IMR-90 (cell line): Measurements from ENCODE around the gene SGK1. TPM values are rescaled to one million over a fixed set of nuclear protein-coding genes. Genes with fewer than 3 reads are reported as not detected.
A peak's percentile ranks its signal among the peaks of the same experiment; 100 is the strongest.
"Not testable (repeated sequence)": the region's sequence is repeated elsewhere in the genome, so short reads cannot be mapped to it uniquely, and the experiment has no call there.

Experiments
- ATAC-seq: fragments of 200-7000 bp; cut with Tn5 transposase; 2 replicates; pipeline ENCODE4 v1.9.1; 2020; ENCODE audit warnings: low read depth, mild to moderate bottlenecking, moderate library complexity
- BruUV-seq: library from RNA; stranded (reverse); fragments of 400-500 nt; replicated peaks from 2 replicates; lab custom pipeline; 2021; lab: Mats Ljungman, UMichigan
- CTCF ChIA-PET: fragments of 300-600 bp; formaldehyde crosslinking; extraction: SDS; loops from one replicate; lab custom pipeline; 2021; ENCODE audit warnings: antibody characterized with exemption; lab: Yijun Ruan, JAX
- POLR2A ChIA-PET: fragments of 300-600 bp; sonication (Branson Sonifier 250); formaldehyde crosslinking; loops from one replicate; lab custom pipeline; 2022; ENCODE audit warnings: antibody characterized with exemption; ENCODE audit not compliant: unreplicated experiment; lab: Charles Lee
- DNase-seq: peaks from one replicate; pipeline ENCODE4 v3.0.0; 2013
- H2AFZ ChIP-seq: replicated peaks from 2 replicates; pipeline ENCODE3; 2013; ENCODE audit warnings: low read length, mild to moderate bottlenecking; ENCODE audit not compliant: poor library complexity
- H2AK5ac ChIP-seq: 2 replicates; pipeline ENCODE4 v1.6.1; 2013; ENCODE audit warnings: low read depth, low read length, inconsistent platforms
- H2AK9ac ChIP-seq: replicated peaks from 2 replicates; pipeline ENCODE3; 2013; ENCODE audit warnings: mild to moderate bottlenecking, low read depth, low read length, moderate library complexity; ENCODE audit not compliant: poor library complexity
- H2BK120ac ChIP-seq: 2 replicates; pipeline ENCODE4 v1.6.1; 2013; ENCODE audit warnings: low read depth, low read length, inconsistent platforms
- H2BK15ac ChIP-seq: 3 replicates; pipeline ENCODE4 v1.6.1; 2013; ENCODE audit warnings: low read depth, low read length, inconsistent platforms
- H2BK20ac ChIP-seq: 2 replicates; pipeline ENCODE4 v1.6.1; 2013; ENCODE audit warnings: low read depth, mild to moderate bottlenecking, inconsistent platforms, low read length, moderate library complexity
- H2BK5ac ChIP-seq: 2 replicates; pipeline ENCODE4 v1.6.1; 2013; ENCODE audit warnings: mild to moderate bottlenecking, low read depth, low read length, inconsistent platforms; ENCODE audit not compliant: poor library complexity, severe bottlenecking
- H3K14ac ChIP-seq: replicated peaks from 2 replicates; pipeline ENCODE4 v1.6.1; 2013; ENCODE audit warnings: low read depth, low read length, inconsistent platforms
- H3K18ac ChIP-seq: 2 replicates; pipeline ENCODE4 v1.6.1; 2013; ENCODE audit warnings: low read depth, low read length, control low read depth
- H3K23ac ChIP-seq: 2 replicates; pipeline ENCODE4 v1.6.1; 2013; ENCODE audit warnings: low read depth, low read length, inconsistent platforms
- H3K27ac ChIP-seq: 2 replicates; pipeline ENCODE4 v1.5.1; 2013; ENCODE audit warnings: mild to moderate bottlenecking, control low read depth, low read length; ENCODE audit not compliant: insufficient read depth
- H3K27me3 ChIP-seq: 2 replicates; pipeline ENCODE4 v1.6.1; 2013; ENCODE audit warnings: low read length; ENCODE audit not compliant: control insufficient read depth, insufficient read depth
- H3K36me3 ChIP-seq: 2 replicates; pipeline ENCODE4 v1.6.1; 2013; ENCODE audit warnings: low read length, mixed read lengths; ENCODE audit not compliant: control insufficient read depth, insufficient read depth
- H3K4ac ChIP-seq: 2 replicates; pipeline ENCODE4 v1.6.1; 2013; ENCODE audit warnings: low read depth, low read length, inconsistent platforms
- H3K4me1 ChIP-seq: 2 replicates; pipeline ENCODE4 v1.6.1; 2013; ENCODE audit warnings: low read length, mixed read lengths; ENCODE audit not compliant: control insufficient read depth, insufficient read depth
- H3K4me2 ChIP-seq: 2 replicates; pipeline ENCODE4 v1.6.1; 2013; ENCODE audit warnings: low read depth, mild to moderate bottlenecking, control low read depth, low read length, moderate library complexity
- H3K4me3 ChIP-seq: 2 replicates; pipeline ENCODE4 v1.5.1; 2013; ENCODE audit warnings: low read depth, mild to moderate bottlenecking, control low read depth, low read length, moderate library complexity; ENCODE audit not compliant: insufficient read depth
- H3K56ac ChIP-seq: 2 replicates; pipeline ENCODE4 v1.6.1; 2013; ENCODE audit warnings: low read length, inconsistent platforms; ENCODE audit not compliant: insufficient read depth; ENCODE audit errors: extremely low read depth
- H3K79me1 ChIP-seq, 2 experiments: 2 replicates each; pipeline ENCODE4 v1.6.1; 2013; ENCODE audit warnings: low read length in 2 of 2, inconsistent platforms in 1 of 2, low read depth in 1 of 2
- H3K9ac ChIP-seq: 2 replicates; pipeline ENCODE4 v1.6.1; 2013; ENCODE audit warnings: low read depth, low read length, control low read depth
- H3K9me1 ChIP-seq: 2 replicates; pipeline ENCODE4 v1.6.1; 2013; ENCODE audit warnings: low read length, inconsistent platforms; ENCODE audit not compliant: insufficient read depth
- H3K9me3 ChIP-seq: 2 replicates; pipeline ENCODE4 v1.6.1; 2013; ENCODE audit warnings: low read length; ENCODE audit not compliant: control insufficient read depth, insufficient read depth
- H4K20me1 ChIP-seq: 2 replicates; pipeline ENCODE4 v1.6.1; 2013; ENCODE audit warnings: low read length, inconsistent platforms; ENCODE audit not compliant: insufficient read depth
- H4K5ac ChIP-seq: 2 replicates; pipeline ENCODE4 v1.6.1; 2013; ENCODE audit warnings: mild to moderate bottlenecking, low read depth, low read length, control low read depth
- H4K8ac ChIP-seq, 2 experiments: 2 replicates each; pipeline ENCODE4 v1.6.1; 2013; ENCODE audit warnings: low read depth in 2 of 2, low read length in 2 of 2, control low read depth in 1 of 2, inconsistent platforms in 1 of 2
- H4K91ac ChIP-seq: 2 replicates; pipeline ENCODE4 v1.6.1; 2013; ENCODE audit warnings: low read depth, low read length, inconsistent platforms; ENCODE audit not compliant: insufficient read depth
- WGBS, 2 experiments: methylation state at CpG; one replicate each; pipeline versions ENCODE4 v1.1.5 to v1.1.7; 2013; ENCODE audit warnings: missing lambda C conversion rate in 2 of 2; ENCODE audit not compliant: insufficient read length in 1 of 2; ENCODE audit errors: extremely low coverage in 2 of 2; 5-methylcytosine and 5-hydroxymethylcytosine counted together
- dilution Hi-C: fragments of 300-500 bp; cut with HindIII; formaldehyde crosslinking; loops from one replicate; pipeline ENCODE4 v1.14.3; 2018; ENCODE audit warnings: low sequenced_read_pairs; ENCODE audit not compliant: unreplicated experiment
- in situ Hi-C: fragments of 300-500 bp; cut with MboI; formaldehyde crosslinking; loops from 3 replicates; pipeline ENCODE4 v1.14.3; 2019; ENCODE audit warnings: low sequenced_read_pairs, inconsistent platforms, mixed read lengths
- intact Hi-C: fragments of 100-400 bp; cut with micrococcal nuclease; formaldehyde crosslinking; loops from 2 replicates; pipeline ENCODE4 v1.10.0; 2022
- polyA plus RNA-seq, 3 experiments: library from polyadenylated mRNA; depleted of rRNA; stranded (reverse); fragments of >200 nt; gene quantifications; 2 replicates each; pipeline ENCODE4 v1.2.3, GENCODE V29; 2012; ENCODE audit warnings: low replicate concordance in 1 of 3
- total RNA-seq: library from RNA; depleted of rRNA; stranded (reverse); fragments of >200 nt; gene quantifications from 2 replicates; pipeline ENCODE4 v1.2.3, GENCODE V29; 2012

SGK1 gene
- total and polyA plus RNA-seq, 2 of the 4 experiments (the other 2 are of a cell fraction), result 121 to 255 TPM

DNA sequence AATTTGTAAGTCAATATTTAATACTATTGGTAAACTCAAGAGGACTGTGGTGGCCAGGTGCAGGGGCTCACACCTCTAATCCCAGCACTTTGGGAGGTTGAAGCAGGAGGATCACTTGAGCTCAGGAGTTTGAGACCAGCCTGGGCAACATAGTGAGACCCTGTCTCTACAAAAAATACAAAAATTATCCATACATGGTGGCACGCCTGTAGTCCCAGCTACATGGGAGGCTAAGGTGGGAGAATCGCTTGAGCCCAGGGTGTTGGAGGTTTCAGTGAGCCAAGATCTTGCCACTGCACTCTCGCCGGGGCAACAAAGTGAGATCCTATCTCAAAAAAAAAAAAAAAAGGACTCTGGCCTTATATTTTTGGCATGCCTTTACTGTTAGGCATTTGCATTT lies 137.4 kb downstream of the SGK1 start:
- H4K5ac ChIP-seq, H3K4me1 ChIP-seq, H3K56ac ChIP-seq, H2AK5ac ChIP-seq, H4K8ac ChIP-seq, H3K9me3 ChIP-seq, H3K23ac ChIP-seq, H2BK20ac ChIP-seq, H4K20me1 ChIP-seq, H3K9ac ChIP-seq, BruUV-seq, H2BK120ac ChIP-seq, H3K27ac ChIP-seq, H2AK9ac ChIP-seq, H3K27me3 ChIP-seq, CTCF ChIA-PET, H3K9me1 ChIP-seq, H2BK5ac ChIP-seq, intact Hi-C loops, H2BK15ac ChIP-seq, DNase-seq, POLR2A ChIA-PET, dilution Hi-C loops, H3K4ac ChIP-seq, H3K18ac ChIP-seq, H3K36me3 ChIP-seq, ATAC-seq, in situ Hi-C loops, H3K4me2 ChIP-seq, H2AFZ ChIP-seq, H3K4me3 ChIP-seq, H3K14ac ChIP-seq: not testable (repeated sequence)
- Histone ChIP-seq H4K91ac (0 out of 2 replicates have a peak overlapping the region, but pooled peaks have one; percentile 17), H3K79me1 (peaks cover 8 to 11% of the 10 kb centered on the region in 2 experiments)
- WGBS, 2 experiments, result 90% methylated on average over 2 of the region's 4 CpGs; no CpG with 5 or more reads in 1 of the 2 experiments
